ENCODE results near the gene SCLY.

SCLY gene

GRCh38 chr2:238040918-238041317 is 19.9 kb upstream of the SCLY start:
- no peak overlapping the region for H2AFZ ChIP-seq
- no peak overlapping the region for H3K27ac ChIP-seq
- no peak for TF ChIP-seq CTCF (IDR thresholded peaks at IDR 0.05)
- no peak overlapping the region for H3K4me3 ChIP-seq (ENCODE audit: low read depth, low read length)
- H3K27me3 ChIP-seq (ENCODE audit: control insufficient read depth, insufficient read depth, low read length): no peaks in the 10 kb centered on the region
- no peaks in the 10 kb centered on the region for H3K79me2 ChIP-seq
- no peaks in the 10 kb centered on the region for H3K4me1 ChIP-seq
- H3K36me3 ChIP-seq (ENCODE audit: control insufficient read depth, insufficient read depth, low read length): no peaks in the 10 kb centered on the region
- H3K9ac ChIP-seq: no peak overlapping the region
- H3K9me3 ChIP-seq (ENCODE audit: control insufficient read depth, low read length): no peaks in the 10 kb centered on the region
- no peak overlapping the region for H3K4me2 ChIP-seq (ENCODE audit: low read length)

GRCh38 chr2:238042090-238042489 is 18.7 kb upstream of the SCLY start:
- no peak overlapping the region for H3K27ac ChIP-seq
- no peak for TF ChIP-seq CTCF (IDR thresholded peaks at IDR 0.05)

DNA sequence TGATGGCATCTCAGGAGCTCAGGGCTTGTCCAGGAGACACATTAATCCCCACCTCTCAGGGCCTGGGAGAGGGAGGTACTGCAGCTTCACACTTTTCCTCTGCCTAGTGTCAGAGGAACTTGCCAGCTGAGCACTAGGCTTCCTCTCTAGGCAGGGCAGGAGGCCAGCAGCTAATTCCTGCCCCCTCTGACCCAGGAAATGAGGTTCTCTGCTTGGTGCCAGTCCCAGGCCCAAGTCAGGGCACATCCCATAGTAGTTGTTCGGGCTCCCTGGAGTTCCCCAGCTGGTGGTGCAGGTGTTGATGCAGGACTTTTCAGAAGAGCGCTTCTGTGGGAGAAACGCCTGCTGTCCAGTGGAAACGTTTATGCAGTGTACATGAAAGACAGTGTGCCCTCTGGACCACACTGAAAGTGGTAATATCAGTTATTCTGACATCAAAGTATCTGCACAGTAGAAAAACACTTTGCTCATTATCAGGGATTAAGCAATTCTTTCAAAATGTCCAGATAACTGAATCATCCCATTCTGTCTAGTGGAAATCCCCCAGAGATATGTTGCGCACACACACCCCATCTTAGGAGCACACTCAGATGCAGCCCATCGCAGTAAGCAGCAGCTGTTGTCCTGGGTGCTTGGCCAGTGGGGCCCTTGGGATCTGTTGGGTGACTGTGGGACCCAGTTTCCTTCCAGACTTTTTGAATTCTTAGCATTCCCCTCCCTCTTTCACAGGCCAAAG is 17.8 kb upstream of the SCLY start:
- no peak overlapping the region for H2AFZ ChIP-seq
- no peaks in the 10 kb centered on the region for H3K27me3 ChIP-seq (ENCODE audit: control insufficient read depth, insufficient read depth, low read length)
- TF ChIP-seq CTCF (IDR thresholded peaks at IDR 0.05): no peak
- H3K27ac ChIP-seq: no peak overlapping the region
- no peak overlapping the region for H3K9ac ChIP-seq
- H3K79me2 ChIP-seq: no peaks in the 10 kb centered on the region
- no peaks in the 10 kb centered on the region for H3K9me3 ChIP-seq (ENCODE audit: control insufficient read depth, low read length)
- H3K4me2 ChIP-seq (ENCODE audit: low read length): no peak overlapping the region
- H3K4me3 ChIP-seq (ENCODE audit: low read depth, low read length): no peak overlapping the region
- H3K36me3 ChIP-seq (ENCODE audit: control insufficient read depth, insufficient read depth, low read length): no peaks in the 10 kb centered on the region
- no peaks in the 10 kb centered on the region for H3K4me1 ChIP-seq

More at GRCh38 chr2:238042090-238042489, 18.7 kb upstream of the SCLY start:
- no peaks in the 10 kb centered on the region for H3K4me1 ChIP-seq
- H3K36me3 ChIP-seq (ENCODE audit: control insufficient read depth, insufficient read depth, low read length): no peaks in the 10 kb centered on the region
- no peak overlapping the region for H2AFZ ChIP-seq
- no peak overlapping the region for H3K4me2 ChIP-seq (ENCODE audit: low read length)
- H3K4me3 ChIP-seq (ENCODE audit: low read depth, low read length): no peak overlapping the region
- H3K9me3 ChIP-seq (ENCODE audit: control insufficient read depth, low read length): no peaks in the 10 kb centered on the region
- H3K79me2 ChIP-seq: no peaks in the 10 kb centered on the region
- H3K9ac ChIP-seq: no peak overlapping the region
- no peaks in the 10 kb centered on the region for H3K27me3 ChIP-seq (ENCODE audit: control insufficient read depth, insufficient read depth, low read length)

DNA sequence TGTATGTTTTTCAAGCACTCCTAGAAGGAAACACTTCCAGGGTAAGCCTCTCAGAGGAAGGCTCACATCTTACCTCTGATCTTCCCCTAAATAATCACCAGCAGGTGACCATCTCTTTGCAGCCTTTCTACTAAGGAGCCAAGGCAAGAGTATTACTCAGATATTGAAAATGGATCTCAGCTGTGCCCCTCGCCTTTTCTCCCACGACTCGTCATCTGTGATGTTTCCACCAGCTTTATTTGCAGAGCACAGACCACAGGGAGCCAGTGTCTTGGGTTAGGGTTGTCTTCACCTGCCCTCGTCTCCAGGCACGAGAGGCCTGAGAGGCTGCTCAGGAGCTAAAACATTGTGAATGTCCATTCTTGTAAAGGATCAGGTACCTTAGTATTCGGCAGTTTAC is 16.9 kb upstream of the SCLY start:
- TF ChIP-seq CTCF (IDR thresholded peaks at IDR 0.05): no peak
- Histone ChIP-seq H3K36me3 (ENCODE audit: control insufficient read depth, insufficient read depth, low read length) (no peaks in the 10 kb centered on the region), H3K4me3 (ENCODE audit: low read depth, low read length) (no peak overlapping the region), H3K9ac (no peak overlapping the region), H3K4me1 (no peaks in the 10 kb centered on the region), H3K4me2 (ENCODE audit: low read length) (no peak overlapping the region), H2AFZ (no peak overlapping the region), H3K79me2 (no peaks in the 10 kb centered on the region), H3K27me3 (ENCODE audit: control insufficient read depth, insufficient read depth, low read length) (no peaks in the 10 kb centered on the region), H3K9me3 (ENCODE audit: control insufficient read depth, low read length) (no peaks in the 10 kb centered on the region), H3K27ac (no peak overlapping the region)

DNA sequence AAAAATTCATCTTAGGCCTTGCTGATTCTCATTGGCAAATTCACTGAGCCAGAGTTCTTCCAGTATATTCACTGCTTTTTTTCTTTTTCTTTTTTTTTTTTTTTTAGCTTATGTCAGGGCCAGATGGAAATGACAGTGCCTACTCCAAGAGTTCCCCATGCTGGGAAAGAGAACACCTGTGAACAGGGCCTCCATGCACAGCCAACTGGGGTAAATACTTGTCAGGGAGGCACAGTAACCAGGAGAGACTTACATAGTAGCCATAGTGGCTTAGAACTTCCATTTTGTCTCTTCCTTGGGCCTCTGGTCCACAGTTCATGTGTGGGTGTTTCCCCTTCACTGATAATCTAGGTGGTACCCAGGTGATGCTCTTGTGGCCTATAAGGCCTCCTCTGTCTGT is 15.2 kb upstream of the SCLY start:
- Histone ChIP-seq H3K4me2 (ENCODE audit: low read length) (no peak overlapping the region), H3K4me1 (no peaks in the 10 kb centered on the region), H2AFZ (no peak overlapping the region), H3K4me3 (ENCODE audit: low read depth, low read length) (no peak overlapping the region), H3K27me3 (ENCODE audit: control insufficient read depth, insufficient read depth, low read length) (no peaks in the 10 kb centered on the region), H3K9ac (no peak overlapping the region), H3K27ac (no peak overlapping the region), H3K9me3 (ENCODE audit: control insufficient read depth, low read length) (no peaks in the 10 kb centered on the region), H3K79me2 (no peaks in the 10 kb centered on the region), H3K36me3 (ENCODE audit: control insufficient read depth, insufficient read depth, low read length) (no peaks in the 10 kb centered on the region)
- no peak for TF ChIP-seq CTCF (IDR thresholded peaks at IDR 0.05)
